ENCODE measurements around the gene ASZ1.

- TF ChIP-seq, protein P1, sequence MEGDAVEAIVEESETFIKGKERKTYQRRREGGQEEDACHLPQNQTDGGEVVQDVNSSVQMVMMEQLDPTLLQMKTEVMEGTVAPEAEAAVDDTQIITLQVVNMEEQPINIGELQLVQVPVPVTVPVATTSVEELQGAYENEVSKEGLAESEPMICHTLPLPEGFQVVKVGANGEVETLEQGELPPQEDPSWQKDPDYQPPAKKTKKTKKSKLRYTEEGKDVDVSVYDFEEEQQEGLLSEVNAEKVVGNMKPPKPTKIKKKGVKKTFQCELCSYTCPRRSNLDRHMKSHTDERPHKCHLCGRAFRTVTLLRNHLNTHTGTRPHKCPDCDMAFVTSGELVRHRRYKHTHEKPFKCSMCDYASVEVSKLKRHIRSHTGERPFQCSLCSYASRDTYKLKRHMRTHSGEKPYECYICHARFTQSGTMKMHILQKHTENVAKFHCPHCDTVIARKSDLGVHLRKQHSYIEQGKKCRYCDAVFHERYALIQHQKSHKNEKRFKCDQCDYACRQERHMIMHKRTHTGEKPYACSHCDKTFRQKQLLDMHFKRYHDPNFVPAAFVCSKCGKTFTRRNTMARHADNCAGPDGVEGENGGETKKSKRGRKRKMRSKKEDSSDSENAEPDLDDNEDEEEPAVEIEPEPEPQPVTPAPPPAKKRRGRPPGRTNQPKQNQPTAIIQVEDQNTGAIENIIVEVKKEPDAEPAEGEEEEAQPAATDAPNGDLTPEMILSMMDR (IDR thresholded peaks at IDR 0.05; ENCODE audit: insufficient read depth, low read depth, low read length), result no peak
- TF ChIP-seq EZH2 (IDR thresholded peaks at IDR 0.05; ENCODE audit: insufficient read depth, low read length), result no peak
Observed at GRCh38 chr7:117405519-117405918, 21.8 kb downstream of the ASZ1 start.
